ENCODE data around the gene ELMOD3. TPM values are rescaled to one million over a fixed set of nuclear protein-coding genes. Genes with fewer than 3 reads are reported as not detected.

Gene ELMOD3
- polyA plus RNA-seq, 1 donor from 2014 or later: 39.7 TPM

DNA sequence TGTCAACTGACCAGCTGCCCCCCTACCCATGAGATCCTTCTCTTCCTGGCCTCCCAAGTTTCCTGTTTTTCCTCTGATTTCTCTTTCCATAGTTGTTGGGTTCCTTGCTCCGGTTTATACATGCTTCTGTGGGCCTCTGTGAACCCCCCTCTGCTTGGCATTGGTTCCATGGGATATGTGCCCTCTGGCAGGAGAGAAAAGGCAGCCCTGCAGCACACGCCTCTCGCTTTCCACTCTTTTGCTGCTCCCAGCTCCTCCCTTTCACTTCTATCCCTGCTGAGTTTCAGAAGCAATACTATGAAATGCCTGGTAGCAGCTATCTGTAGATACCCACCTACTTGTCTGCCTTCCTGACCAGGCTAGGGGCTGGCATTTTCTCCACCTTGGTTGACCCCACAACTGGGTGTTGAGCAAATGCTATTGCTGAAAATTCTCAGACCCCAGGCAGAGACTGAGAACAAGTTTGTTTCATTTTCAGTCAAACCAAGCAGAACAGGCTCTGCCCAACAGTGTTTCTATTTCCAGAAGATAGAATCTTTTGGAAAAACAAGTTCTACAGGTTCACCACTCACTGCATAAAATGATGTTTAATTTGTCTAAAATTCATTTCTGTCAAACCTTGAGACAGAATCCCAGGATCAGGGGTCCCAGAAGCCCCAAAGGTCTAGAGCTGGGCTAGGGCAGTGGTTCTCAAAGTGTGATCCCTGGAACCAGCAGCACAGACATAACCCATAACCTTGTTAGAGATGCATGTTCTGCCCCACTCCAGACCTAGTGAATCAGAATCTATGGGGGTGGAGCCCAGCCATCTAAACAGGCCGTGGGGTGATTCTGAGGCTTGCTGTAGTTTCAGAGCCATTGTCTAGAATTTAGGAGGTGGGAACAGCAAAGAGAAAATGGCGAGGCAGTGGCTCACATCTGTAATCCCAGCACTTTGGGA, 42.2 kb downstream of the ELMOD3 start:
- Histone ChIP-seq H3K36me3 (ENCODE audit: insufficient read depth, low read length) (no peaks in the 10 kb centered on the region), H3K27me3 (ENCODE audit: insufficient read depth, low read depth, low read length) (no peaks in the 10 kb centered on the region), H4K20me1 (ENCODE audit: insufficient read depth) (no peaks in the 10 kb centered on the region), H3K79me2 (replicated peaks; ENCODE audit: insufficient read depth, low read length) (no peaks in the 10 kb centered on the region), H3K4me2 (ENCODE audit: low read length) (no peak overlapping the region), H3K9me3 (ENCODE audit: low read length) (no peaks in the 10 kb centered on the region), H3F3A (ENCODE audit: insufficient read depth, low read length, poor library complexity, severe bottlenecking) (no peaks in the 10 kb centered on the region), H3K9ac (ENCODE audit: low read length) (no peak overlapping the region), H3K9me2 (ENCODE audit: insufficient read depth, low read length) (no peaks in the 10 kb centered on the region), H3K27ac (ENCODE audit: low read length) (no peak overlapping the region), H2AFZ (ENCODE audit: low read depth, low read length) (no peak overlapping the region), H3K4me3 (ENCODE audit: low read length) (no peak overlapping the region)
- TF ChIP-seq, protein P1, sequence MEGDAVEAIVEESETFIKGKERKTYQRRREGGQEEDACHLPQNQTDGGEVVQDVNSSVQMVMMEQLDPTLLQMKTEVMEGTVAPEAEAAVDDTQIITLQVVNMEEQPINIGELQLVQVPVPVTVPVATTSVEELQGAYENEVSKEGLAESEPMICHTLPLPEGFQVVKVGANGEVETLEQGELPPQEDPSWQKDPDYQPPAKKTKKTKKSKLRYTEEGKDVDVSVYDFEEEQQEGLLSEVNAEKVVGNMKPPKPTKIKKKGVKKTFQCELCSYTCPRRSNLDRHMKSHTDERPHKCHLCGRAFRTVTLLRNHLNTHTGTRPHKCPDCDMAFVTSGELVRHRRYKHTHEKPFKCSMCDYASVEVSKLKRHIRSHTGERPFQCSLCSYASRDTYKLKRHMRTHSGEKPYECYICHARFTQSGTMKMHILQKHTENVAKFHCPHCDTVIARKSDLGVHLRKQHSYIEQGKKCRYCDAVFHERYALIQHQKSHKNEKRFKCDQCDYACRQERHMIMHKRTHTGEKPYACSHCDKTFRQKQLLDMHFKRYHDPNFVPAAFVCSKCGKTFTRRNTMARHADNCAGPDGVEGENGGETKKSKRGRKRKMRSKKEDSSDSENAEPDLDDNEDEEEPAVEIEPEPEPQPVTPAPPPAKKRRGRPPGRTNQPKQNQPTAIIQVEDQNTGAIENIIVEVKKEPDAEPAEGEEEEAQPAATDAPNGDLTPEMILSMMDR (IDR thresholded peaks at IDR 0.05; ENCODE audit: poor library complexity, severe bottlenecking): no peak
- TF ChIP-seq TAF1 (IDR thresholded peaks at IDR 0.05; ENCODE audit: low read depth) (no peak), RAD21 (conservative IDR thresholded peaks at IDR 0.05) (no peak), EZH2 (IDR thresholded peaks at IDR 0.05; ENCODE audit: borderline replicate concordance, insufficient read depth, low read length, poor library complexity, severe bottlenecking) (no peak), POLR2AphosphoS5 (IDR thresholded peaks at IDR 0.05) (no peak), EP300 (conservative IDR thresholded peaks at IDR 0.05; ENCODE audit: poor library complexity, severe bottlenecking) (no peak), SMC3 (conservative IDR thresholded peaks at IDR 0.05; ENCODE audit: poor library complexity) (no peak), MXI1 (conservative IDR thresholded peaks at IDR 0.05; ENCODE audit: poor library complexity, severe bottlenecking) (no peak)
- TF ChIP-seq, protein P2, sequence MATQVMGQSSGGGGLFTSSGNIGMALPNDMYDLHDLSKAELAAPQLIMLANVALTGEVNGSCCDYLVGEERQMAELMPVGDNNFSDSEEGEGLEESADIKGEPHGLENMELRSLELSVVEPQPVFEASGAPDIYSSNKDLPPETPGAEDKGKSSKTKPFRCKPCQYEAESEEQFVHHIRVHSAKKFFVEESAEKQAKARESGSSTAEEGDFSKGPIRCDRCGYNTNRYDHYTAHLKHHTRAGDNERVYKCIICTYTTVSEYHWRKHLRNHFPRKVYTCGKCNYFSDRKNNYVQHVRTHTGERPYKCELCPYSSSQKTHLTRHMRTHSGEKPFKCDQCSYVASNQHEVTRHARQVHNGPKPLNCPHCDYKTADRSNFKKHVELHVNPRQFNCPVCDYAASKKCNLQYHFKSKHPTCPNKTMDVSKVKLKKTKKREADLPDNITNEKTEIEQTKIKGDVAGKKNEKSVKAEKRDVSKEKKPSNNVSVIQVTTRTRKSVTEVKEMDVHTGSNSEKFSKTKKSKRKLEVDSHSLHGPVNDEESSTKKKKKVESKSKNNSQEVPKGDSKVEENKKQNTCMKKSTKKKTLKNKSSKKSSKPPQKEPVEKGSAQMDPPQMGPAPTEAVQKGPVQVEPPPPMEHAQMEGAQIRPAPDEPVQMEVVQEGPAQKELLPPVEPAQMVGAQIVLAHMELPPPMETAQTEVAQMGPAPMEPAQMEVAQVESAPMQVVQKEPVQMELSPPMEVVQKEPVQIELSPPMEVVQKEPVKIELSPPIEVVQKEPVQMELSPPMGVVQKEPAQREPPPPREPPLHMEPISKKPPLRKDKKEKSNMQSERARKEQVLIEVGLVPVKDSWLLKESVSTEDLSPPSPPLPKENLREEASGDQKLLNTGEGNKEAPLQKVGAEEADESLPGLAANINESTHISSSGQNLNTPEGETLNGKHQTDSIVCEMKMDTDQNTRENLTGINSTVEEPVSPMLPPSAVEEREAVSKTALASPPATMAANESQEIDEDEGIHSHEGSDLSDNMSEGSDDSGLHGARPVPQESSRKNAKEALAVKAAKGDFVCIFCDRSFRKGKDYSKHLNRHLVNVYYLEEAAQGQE (IDR thresholded peaks at IDR 0.05; ENCODE audit: borderline replicate concordance): no peak

DNA sequence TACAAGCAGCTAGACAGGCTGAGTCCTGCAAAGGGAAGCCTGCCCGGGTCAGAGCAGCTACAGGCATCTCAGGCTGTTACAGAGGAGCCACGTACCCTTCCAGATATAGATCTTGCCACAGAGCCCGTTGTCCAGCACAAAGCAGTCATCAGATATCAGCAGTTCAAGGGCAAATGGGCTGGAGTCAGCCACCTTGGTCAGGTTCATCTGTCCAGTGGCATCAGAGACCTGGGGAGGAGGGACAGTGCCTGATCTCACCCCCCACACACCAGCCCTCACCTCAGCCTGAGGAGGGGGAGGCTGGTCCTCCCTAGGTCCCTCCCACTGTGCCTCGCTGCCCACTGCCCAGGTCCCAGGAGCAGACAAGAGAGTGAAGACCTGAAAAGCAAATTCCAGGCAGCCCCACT, 43.4 kb downstream of the ELMOD3 start:
- no peaks in the 10 kb centered on the region for H3K9me2 ChIP-seq (ENCODE audit: insufficient read depth, low read length)
- no peak overlapping the region for H3K9ac ChIP-seq (ENCODE audit: low read length)
- H4K20me1 ChIP-seq (ENCODE audit: insufficient read depth): no peaks in the 10 kb centered on the region
- H3K27me3 ChIP-seq (ENCODE audit: insufficient read depth, low read depth, low read length): no peaks in the 10 kb centered on the region
- no peaks in the 10 kb centered on the region for H3K9me3 ChIP-seq (ENCODE audit: low read length)
- no peak overlapping the region for H3K4me2 ChIP-seq (ENCODE audit: low read length)
- no peak overlapping the region for H2AFZ ChIP-seq (ENCODE audit: low read depth, low read length)
- H3K4me3 ChIP-seq (ENCODE audit: low read length): no peak overlapping the region
- no peaks in the 10 kb centered on the region for H3K36me3 ChIP-seq (ENCODE audit: insufficient read depth, low read length)
- no peak overlapping the region for H3K27ac ChIP-seq (ENCODE audit: low read length)
- TF ChIP-seq EZH2 (IDR thresholded peaks at IDR 0.05; ENCODE audit: borderline replicate concordance, insufficient read depth, low read length, poor library complexity, severe bottlenecking) (no peak), POLR2AphosphoS5 (IDR thresholded peaks at IDR 0.05) (no peak), MXI1 (conservative IDR thresholded peaks at IDR 0.05; ENCODE audit: poor library complexity, severe bottlenecking) (no peak), EP300 (conservative IDR thresholded peaks at IDR 0.05; ENCODE audit: poor library complexity, severe bottlenecking) (no peak), SMC3 (conservative IDR thresholded peaks at IDR 0.05; ENCODE audit: poor library complexity) (no peak), TAF1 (IDR thresholded peaks at IDR 0.05; ENCODE audit: low read depth) (no peak)
- TF ChIP-seq, protein P2 (IDR thresholded peaks at IDR 0.05; ENCODE audit: borderline replicate concordance): no peak
- TF ChIP-seq, protein P1 (IDR thresholded peaks at IDR 0.05; ENCODE audit: poor library complexity, severe bottlenecking): no peak
- H3K79me2 ChIP-seq (replicated peaks; ENCODE audit: insufficient read depth, low read length): no peaks in the 10 kb centered on the region
- no peaks in the 10 kb centered on the region for H3F3A ChIP-seq (ENCODE audit: insufficient read depth, low read length, poor library complexity, severe bottlenecking)

All from neural cell (in vitro differentiated cells).